OCI-LY7 (cell line): ENCODE data around the gene KAT6B. TPM values are rescaled to one million over a fixed set of nuclear protein-coding genes. Genes with fewer than 3 reads are reported as not detected.

ENCODE experiments used
- BruUV-seq: library from RNA; stranded (reverse); fragments of 400-500 nt; replicated peaks from 2 replicates; lab custom pipeline; 2021; lab: Mats Ljungman, UMichigan
- CTCF ChIA-PET: fragments of 300-600 bp; sonication (Branson Sonifier 250); formaldehyde crosslinking; loops from one replicate; lab custom pipeline; 2022; ENCODE audit warnings: antibody characterized with exemption; ENCODE audit not compliant: unreplicated experiment; lab: Charles Lee
- POLR2A ChIA-PET: fragments of 300-600 bp; sonication (Branson Sonifier 250); formaldehyde crosslinking; loops from one replicate; lab custom pipeline; 2022; ENCODE audit warnings: antibody characterized with exemption; lab: Charles Lee
- DNase-seq: peaks from one replicate; pipeline ENCODE4 v3.0.0-alpha.2; 2015; ENCODE audit warnings: low spot score
- H2AFZ ChIP-seq: fragments of 200-600 bp; sonication (generic), shearing (Covaris generic); 2 replicates; pipeline ENCODE4 v1.6.1; 2014; ENCODE audit warnings: mild to moderate bottlenecking, antibody characterized with exemption, low read length, moderate library complexity
- H3K27ac ChIP-seq: fragments of 200-600 bp; sonication (generic); 2 replicates; pipeline ENCODE4 v1.5.1; 2014; ENCODE audit warnings: mixed run types, low read depth, mild to moderate bottlenecking, moderate library complexity, low read length, inconsistent platforms; ENCODE audit not compliant: poor library complexity, severe bottlenecking
- H3K36me3 ChIP-seq: fragments of 200-600 bp; sonication (generic); 2 replicates; pipeline ENCODE4 v1.6.1; 2014; ENCODE audit warnings: mild to moderate bottlenecking, antibody characterized with exemption, low read length, moderate library complexity, mixed read lengths; ENCODE audit not compliant: insufficient read depth
- H3K4me1 ChIP-seq: fragments of 200-600 bp; sonication (generic); 2 replicates; pipeline ENCODE4 v1.5.1; 2014; ENCODE audit warnings: mild to moderate bottlenecking, low read length; ENCODE audit not compliant: insufficient read depth, poor library complexity, severe bottlenecking
- H3K4me2 ChIP-seq: fragments of 200-600 bp; sonication (generic); 2 replicates; pipeline ENCODE4 v1.6.1; 2014; ENCODE audit warnings: mild to moderate bottlenecking, low read length
- H3K4me3 ChIP-seq: fragments of 200-600 bp; sonication (generic); 2 replicates; pipeline ENCODE4 v1.5.1; 2014; ENCODE audit warnings: mild to moderate bottlenecking, low read depth, low read length; ENCODE audit not compliant: poor library complexity, severe bottlenecking
- H3K79me2 ChIP-seq: fragments of 200-600 bp; sonication (generic); 2 replicates; pipeline ENCODE4 v1.6.1; 2016; ENCODE audit warnings: low read depth, mild to moderate bottlenecking, low read length, moderate library complexity, mixed read lengths; ENCODE audit not compliant: insufficient read depth
- H3K9me2 ChIP-seq: fragments of 200-600 bp; sonication (generic); 2 replicates; pipeline ENCODE4 v1.6.1; 2016; ENCODE audit warnings: mild to moderate bottlenecking, low read length, mixed read lengths; ENCODE audit not compliant: insufficient read depth
- H3K9me3 ChIP-seq: fragments of 200-600 bp; sonication (generic); 2 replicates; pipeline ENCODE4 v1.6.1; 2014; ENCODE audit warnings: mild to moderate bottlenecking, mixed run types, low read length, mixed read lengths
- H4K20me1 ChIP-seq: fragments of 200-600 bp; sonication (generic); 2 replicates; pipeline ENCODE4 v1.6.1; 2014; ENCODE audit warnings: mild to moderate bottlenecking, antibody characterized with exemption, low read length, moderate library complexity, mixed read lengths; ENCODE audit not compliant: insufficient read depth
- EZH2phosphoT487 ChIP-seq: fragments of 200-600 bp; sonication (generic); IDR thresholded peaks from 2 replicates; pipeline ENCODE4 v1.6.1; 2018; ENCODE audit warnings: low read depth, borderline replicate concordance, mild to moderate bottlenecking, mixed run types, antibody characterized with exemption, low read length, moderate library complexity, mixed read lengths
- intact Hi-C: fragments of 100-400 bp; cut with micrococcal nuclease; formaldehyde crosslinking; loops from one replicate; pipeline ENCODE4 v1.10.0; 2022; ENCODE audit not compliant: unreplicated experiment
- total RNA-seq, 2 experiments: library from RNA; depleted of rRNA in 1 of 2; stranded (reverse); fragments of >200 nt in 1 of 2; shearing (Covaris generic) in 1 of 2; gene quantifications; 2 replicates each; pipeline ENCODE4 v1.2.3, GENCODE V29; 2014 to 2022
- TF ChIP-seq, protein P1 (sequence below): fragments of 200-600 bp; sonication (generic); conservative IDR thresholded peaks from 2 replicates; pipeline ENCODE4 v1.5.1; 2014; ENCODE audit warnings: mild to moderate bottlenecking, antibody characterized with exemption, low read length, moderate library complexity, mixed read lengths

KAT6B gene
- total RNA-seq, 2 experiments from 2014 or later = 20.8 to 40.8 TPM

DNA sequence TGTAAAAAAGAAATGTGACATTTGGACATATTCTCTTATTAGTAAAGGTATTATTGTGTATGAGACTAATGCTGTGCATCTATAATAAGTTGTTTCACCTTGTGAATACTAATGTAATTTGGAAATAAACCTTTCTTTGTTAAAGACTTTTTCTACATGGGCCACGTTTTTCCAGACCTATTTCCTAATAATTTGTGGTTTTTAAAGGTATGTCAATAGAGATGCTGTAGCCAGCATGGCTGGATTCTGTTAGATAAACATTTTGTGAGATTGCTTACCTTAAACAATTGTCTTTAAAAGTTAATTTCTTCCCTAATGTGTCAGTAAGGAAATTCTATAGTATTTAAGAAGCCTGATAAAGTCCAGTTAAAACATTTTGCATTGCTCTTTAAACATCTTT, 56.0 kb downstream of the KAT6B start:
- DNase-seq = no peak
- Histone ChIP-seq H3K9me3 (peaks cover 4% of the 10 kb centered on the region; the same call in 1 of the 2 replicates), H2AFZ (no peak overlapping the region), H3K4me1 (no peaks in the 10 kb centered on the region), H3K27ac (no peak overlapping the region), H4K20me1 (no peaks in the 10 kb centered on the region), H3K4me2 (no peak overlapping the region), H3K79me2 (no peaks in the 10 kb centered on the region; the same call in 1 of the 2 replicates), H3K4me3 (no peak overlapping the region), H3K9me2 (no peaks in the 10 kb centered on the region), H3K36me3 (no peaks in the 10 kb centered on the region)
- no peak for TF ChIP-seq EZH2phosphoT487
- TF ChIP-seq, protein P1, sequence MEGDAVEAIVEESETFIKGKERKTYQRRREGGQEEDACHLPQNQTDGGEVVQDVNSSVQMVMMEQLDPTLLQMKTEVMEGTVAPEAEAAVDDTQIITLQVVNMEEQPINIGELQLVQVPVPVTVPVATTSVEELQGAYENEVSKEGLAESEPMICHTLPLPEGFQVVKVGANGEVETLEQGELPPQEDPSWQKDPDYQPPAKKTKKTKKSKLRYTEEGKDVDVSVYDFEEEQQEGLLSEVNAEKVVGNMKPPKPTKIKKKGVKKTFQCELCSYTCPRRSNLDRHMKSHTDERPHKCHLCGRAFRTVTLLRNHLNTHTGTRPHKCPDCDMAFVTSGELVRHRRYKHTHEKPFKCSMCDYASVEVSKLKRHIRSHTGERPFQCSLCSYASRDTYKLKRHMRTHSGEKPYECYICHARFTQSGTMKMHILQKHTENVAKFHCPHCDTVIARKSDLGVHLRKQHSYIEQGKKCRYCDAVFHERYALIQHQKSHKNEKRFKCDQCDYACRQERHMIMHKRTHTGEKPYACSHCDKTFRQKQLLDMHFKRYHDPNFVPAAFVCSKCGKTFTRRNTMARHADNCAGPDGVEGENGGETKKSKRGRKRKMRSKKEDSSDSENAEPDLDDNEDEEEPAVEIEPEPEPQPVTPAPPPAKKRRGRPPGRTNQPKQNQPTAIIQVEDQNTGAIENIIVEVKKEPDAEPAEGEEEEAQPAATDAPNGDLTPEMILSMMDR = no peak
- intact Hi-C loops = no loop called here
- ChIA-PET POLR2A (interaction anchor here (0.8 kb wide), 1 partner anchor 30 kb away, joined by 3 read pairs; no protein-coding TSS in a partner anchor), CTCF (no interaction called here)
- BruUV-seq = no TSS peak

DNA sequence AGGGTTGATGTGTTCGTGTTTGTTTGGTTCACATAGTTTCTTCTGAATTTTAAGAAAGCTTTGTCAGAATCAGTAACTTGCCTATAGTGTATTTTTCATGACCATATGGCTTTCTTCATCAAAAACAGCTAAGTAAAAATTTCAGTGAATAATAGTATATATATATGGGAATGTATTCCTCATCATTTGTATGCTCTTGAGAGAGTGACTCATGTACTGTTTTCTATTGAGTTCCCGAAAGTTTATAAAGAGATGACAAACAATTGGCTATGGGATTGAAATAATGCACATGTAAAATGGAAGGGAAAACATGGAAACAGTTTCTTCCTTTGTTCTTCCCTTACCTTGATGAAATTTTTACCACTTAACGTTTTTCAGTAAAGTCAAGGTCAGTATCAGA, 56.4 kb downstream of the KAT6B start:
- TF ChIP-seq, protein P1 = no peak
- no peak for TF ChIP-seq EZH2phosphoT487
- H3K9me2 ChIP-seq = no peaks in the 10 kb centered on the region
- BruUV-seq = TSS peak; percentile 25
- no peaks in the 10 kb centered on the region for H3K4me1 ChIP-seq
- H4K20me1 ChIP-seq = no peaks in the 10 kb centered on the region
- no peak for DNase-seq
- CTCF ChIA-PET = no interaction called here
- H3K4me3 ChIP-seq = no peak overlapping the region
- H2AFZ ChIP-seq = no peak overlapping the region
- H3K4me2 ChIP-seq = no peak overlapping the region
- intact Hi-C loops = no loop called here
- H3K9me3 ChIP-seq = peaks cover 4% of the 10 kb centered on the region; the same call in 1 of the 2 replicates
- POLR2A ChIA-PET = interaction anchor here (0.5 to 0.8 kb wide), 2 partner anchors 30 to 147 kb away, joined by 3 to 6 read pairs; no protein-coding TSS in a partner anchor
- no peak overlapping the region for H3K27ac ChIP-seq
- H3K36me3 ChIP-seq = no peaks in the 10 kb centered on the region
- H3K79me2 ChIP-seq = no peaks in the 10 kb centered on the region; the same call in 1 of the 2 replicates

DNA sequence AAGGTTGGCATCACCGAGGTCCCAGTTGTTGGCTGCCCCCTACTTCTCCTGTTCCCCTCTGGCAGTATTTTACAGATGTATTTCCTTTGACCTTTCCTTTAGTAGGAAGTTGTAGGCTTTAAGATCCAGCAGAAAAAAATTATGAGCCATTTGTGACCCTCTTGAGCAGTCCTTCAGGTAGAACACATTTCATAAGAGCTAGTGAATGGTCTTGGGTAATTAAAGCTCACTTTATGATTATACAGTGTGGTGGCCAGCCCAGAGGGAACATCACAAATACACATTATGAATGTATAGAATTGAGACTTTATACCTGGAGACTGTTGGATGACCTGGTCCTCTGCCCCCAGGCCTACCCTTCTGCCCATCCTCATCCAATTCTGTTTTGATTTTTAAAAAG, 57.0 kb downstream of the KAT6B start:
- POLR2A ChIA-PET = interaction anchor here (0.8 kb wide), 1 partner anchor 31 kb away, joined by 3 read pairs; no protein-coding TSS in a partner anchor
- no TSS peak for BruUV-seq
- Histone ChIP-seq H3K79me2 (no peaks in the 10 kb centered on the region), H3K9me3 (peaks cover 4% of the 10 kb centered on the region; the same call in 1 of the 2 replicates), H2AFZ (no peak overlapping the region), H3K4me1 (no peaks in the 10 kb centered on the region), H3K27ac (no peak overlapping the region), H3K4me3 (no peak overlapping the region), H4K20me1 (no peaks in the 10 kb centered on the region), H3K36me3 (no peaks in the 10 kb centered on the region), H3K9me2 (no peaks in the 10 kb centered on the region), H3K4me2 (no peak overlapping the region)
- no peak for DNase-seq
- TF ChIP-seq, protein P1 = no peak
- TF ChIP-seq EZH2phosphoT487 = no peak
- intact Hi-C loops = no loop called here
- CTCF ChIA-PET = no interaction called here
